ENCODE results near the gene LRRC75A. TPM values are rescaled to one million over a fixed set of nuclear protein-coding genes. Genes with fewer than 3 reads are reported as not detected.
"Not testable (repeated sequence)": the region's sequence is repeated elsewhere in the genome, so short reads cannot be mapped to it uniquely, and the experiment has no call there.

Gene LRRC75A
- total RNA-seq, 1 donor from 2014 or later, result 1.4 TPM

DNA sequence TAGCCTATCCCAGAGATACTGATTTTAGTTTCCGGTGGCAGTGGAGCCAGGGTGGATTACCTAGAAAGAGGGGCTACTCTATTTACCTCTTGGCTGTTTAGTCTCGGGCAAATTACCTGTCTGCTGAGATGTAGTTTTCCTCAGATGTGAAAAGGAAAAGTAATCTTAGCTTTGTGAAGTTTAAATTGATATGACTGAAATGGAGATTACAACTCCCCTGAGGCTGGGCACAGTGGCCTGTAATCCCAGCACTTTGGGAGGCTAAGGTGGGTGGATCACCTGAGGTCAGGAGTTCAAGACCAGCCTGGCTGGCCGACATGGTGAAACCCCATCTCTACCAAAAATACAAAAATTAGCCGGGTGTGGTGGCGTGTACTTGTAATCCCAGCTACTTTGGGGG lies 51.6 kb downstream of the LRRC75A start:
- DNase-seq (ENCODE audit: low spot score); intact Hi-C loops (cut with DNase I): not testable (repeated sequence)

DNA sequence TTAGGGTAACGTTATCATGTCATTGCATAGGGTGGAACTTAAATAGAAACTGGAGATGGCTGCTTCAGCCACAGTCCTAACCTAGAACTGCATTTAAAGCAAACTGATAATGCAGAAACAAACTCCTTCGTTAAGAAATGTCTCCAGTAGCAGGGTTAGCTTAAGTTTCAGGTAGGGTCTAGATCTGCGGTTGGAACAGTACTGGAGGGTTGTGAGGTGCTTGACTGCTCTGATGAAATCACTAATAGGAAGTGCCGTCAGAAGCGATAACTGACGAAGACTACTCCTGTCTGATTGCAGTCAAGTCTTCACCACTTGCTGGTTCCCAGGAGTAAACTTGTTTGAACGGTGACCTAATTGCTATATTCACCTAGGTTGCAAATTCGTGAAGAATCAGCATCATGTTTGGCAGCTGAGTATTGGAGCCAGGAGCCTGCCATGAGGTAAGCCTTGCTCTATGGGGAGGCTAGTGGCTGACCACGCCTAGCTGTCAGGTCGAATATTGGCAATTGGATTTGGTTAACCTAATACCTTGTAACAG lies 52.1 kb downstream of the LRRC75A start:
- DNase-seq (ENCODE audit: low spot score), result no peak
- intact Hi-C loops (cut with DNase I), result loop anchor here (2.0 kb wide), 1 partner anchor 59 kb away; the partner anchor contains the start of gene UBB

DNA sequence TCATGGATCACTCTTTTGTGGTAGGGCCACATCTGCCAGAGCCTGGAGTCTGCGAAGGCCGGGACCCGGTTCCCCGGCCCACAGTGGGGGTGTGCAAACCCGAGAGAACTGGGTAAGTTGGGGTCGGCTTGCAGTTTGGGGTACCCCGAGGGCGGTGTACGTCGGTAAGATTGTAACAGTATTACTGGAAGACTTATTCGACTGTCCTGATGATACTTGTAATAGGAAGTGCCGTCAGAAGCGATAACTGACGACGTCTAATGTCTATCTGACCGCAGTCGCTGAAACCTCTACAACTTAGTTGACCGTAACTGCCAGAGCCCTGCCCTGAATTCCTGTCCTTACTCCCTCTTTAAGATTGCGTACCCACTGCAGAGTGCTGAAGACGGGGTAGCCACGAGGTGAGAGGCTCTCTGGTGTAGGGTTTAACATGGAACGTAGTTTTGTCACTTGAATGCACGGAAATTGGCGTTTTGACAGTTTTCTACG lies 52.6 kb downstream of the LRRC75A start:
- intact Hi-C loops (cut with DNase I), result loop anchor here (2.0 kb wide), 1 partner anchor 59 kb away; the partner anchor contains the start of gene UBB
- DNase-seq (ENCODE audit: low spot score), result no peak

GRCh38 chr17:16438557-16439302 lies 53.3 kb downstream of the LRRC75A start:
- DNase-seq (ENCODE audit: low spot score), result peak; percentile 97
- intact Hi-C loops (cut with DNase I), result loop anchor here (2.0 kb wide), 1 partner anchor 58 kb away; the partner anchor contains the start of gene UBB

DNA sequence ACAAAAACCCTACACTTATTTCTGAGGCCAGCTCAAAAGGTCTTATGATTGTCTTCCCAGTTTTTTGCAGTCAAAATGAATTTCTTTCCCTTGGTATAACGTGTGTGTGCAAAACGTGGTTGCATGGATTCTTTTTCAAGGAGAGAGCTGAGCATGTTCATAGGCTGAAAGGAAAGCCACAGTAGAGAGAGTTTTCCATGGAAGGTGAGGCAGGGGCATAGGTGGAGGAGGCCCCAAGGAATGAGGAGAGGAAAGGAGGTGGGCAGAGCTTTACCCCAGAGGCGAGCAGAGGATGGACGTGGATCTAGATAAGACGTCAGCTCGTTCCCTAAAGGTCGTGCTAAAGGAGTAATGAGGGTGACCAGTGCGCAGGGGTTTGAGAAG lies 53.8 kb downstream of the LRRC75A start:
- intact Hi-C loops (cut with DNase I), result loop anchor here (2.0 kb wide), 1 partner anchor 57 kb away; the partner anchor contains the start of gene UBB
- DNase-seq (ENCODE audit: low spot score), result no peak

DNA sequence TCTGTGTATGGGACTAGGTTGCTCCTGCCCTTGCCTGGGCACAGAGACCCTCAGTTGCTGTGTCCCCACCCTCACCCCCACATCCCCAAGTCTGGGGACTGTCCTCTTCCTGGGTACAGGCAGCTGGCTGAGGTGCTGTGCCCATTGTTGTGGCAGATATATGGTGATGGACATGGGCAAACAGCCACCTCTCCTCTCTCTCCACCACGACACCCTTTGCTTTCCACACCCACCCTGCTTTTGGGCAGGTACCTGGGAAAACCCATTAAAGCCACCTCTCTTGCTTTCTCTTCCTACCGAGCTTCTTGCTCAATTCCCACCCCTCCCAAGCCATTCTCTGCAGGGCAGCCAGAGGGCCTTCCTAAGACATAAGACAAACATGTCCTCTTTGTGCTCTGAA lies 54.9 kb downstream of the LRRC75A start:
- intact Hi-C loops (cut with DNase I), result no loop called here
- no peak for DNase-seq (ENCODE audit: low spot score)

- DNase-seq (ENCODE audit: low spot score), result no peak
- intact Hi-C loops (cut with DNase I), result no loop called here
Measured at GRCh38 chr17:16435925-16436886, 55.8 kb downstream of the LRRC75A start.

DNA sequence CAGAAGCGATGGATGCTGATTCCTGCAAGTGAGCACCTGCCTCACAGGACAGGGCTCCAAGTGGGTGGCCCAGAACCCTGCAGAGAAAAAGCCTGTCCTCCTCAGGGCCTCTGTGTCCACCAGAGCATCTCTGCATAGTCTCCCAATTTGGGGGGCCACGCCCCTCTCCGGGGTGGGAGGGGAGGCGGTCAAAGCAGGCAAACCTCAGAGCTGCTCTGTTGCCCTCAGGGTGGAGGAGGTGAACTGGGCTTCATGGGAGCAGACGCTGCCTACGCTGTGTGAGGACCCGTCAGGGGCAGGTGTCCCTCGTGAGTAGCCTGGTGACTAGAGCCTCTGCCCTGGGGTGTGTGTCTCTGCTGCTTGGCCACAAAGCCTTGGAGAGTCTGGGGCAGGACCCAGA lies 57.3 kb downstream of the LRRC75A start:
- intact Hi-C loops (cut with DNase I), result no loop called here

DNA sequence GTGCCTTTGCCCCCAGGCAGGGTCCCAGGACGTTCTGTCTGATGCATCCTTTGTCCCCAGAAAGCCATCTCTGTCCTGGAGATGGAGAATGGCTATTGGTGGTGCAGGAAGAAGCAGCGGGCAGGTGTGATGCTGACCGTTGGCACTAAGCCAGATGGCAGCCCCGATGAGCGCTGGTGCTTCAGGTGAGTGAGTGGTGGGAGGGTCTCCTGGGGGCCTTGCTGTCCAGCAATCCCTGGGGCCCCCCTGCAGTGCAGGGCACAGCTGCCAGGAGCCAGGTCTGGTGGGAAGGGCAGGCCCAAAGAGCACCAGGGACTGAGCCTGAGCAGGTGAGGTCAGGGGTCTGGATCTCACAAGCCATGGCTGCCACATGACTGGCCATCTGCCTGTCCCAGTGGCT lies 58.5 kb downstream of the LRRC75A start:
- no peak for DNase-seq (ENCODE audit: low spot score)
- intact Hi-C loops (cut with DNase I), result no loop called here

More for the DNA sequence above, 57.3 kb downstream of the LRRC75A start:
- no peak for DNase-seq (ENCODE audit: low spot score)

- DNase-seq (ENCODE audit: low spot score), result no peak
- intact Hi-C loops (cut with DNase I), result no loop called here
Measured at GRCh38 chr17:16432017-16432416, 60.0 kb downstream of the LRRC75A start.

DNA sequence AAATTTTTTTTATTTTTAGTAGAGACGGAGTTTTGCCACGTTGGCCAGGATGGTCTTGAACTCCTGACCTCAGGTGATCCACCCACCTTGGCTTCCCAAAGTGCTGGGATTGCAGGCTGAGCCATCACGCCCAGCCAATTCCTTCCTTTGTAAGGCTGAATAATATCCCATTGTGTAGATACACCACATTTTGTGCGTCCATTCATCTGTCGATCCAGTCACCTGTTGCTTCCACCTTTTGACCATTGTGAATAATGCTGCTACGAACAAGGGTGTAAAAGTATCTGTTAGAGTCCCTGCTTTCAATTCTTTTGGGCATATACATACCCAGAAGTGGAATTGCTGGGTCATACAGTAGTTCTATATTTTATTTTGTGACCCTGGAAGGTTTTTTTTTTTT lies 61.3 kb downstream of the LRRC75A start:
- no peak for DNase-seq (ENCODE audit: low spot score)
- intact Hi-C loops (cut with DNase I), result no loop called here

DNA sequence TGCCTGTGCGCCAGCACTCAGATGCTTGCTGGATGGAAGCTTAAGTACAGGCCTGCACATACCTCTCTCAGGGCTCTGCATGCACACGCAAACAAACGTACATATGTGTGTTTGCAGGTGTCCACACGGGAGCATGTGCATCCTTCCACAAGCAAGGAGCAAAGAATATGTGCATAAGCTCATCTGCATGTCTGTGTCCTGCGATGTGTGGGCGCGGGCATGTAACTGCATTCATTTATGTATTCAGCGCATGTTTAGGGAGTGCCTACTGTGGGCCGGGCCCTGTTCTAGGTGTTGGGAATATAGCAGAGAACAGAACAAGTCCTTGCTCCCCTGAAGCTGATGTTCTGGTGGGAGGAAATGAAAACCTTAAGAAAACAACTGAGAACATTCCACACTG lies 62.9 kb downstream of the LRRC75A start:
- DNase-seq (ENCODE audit: low spot score), result no peak
- intact Hi-C loops (cut with DNase I), result no loop called here

- intact Hi-C loops (cut with DNase I), result no loop called here
- no peak for DNase-seq (ENCODE audit: low spot score)
Measured at GRCh38 chr17:16428098-16428882, 63.7 kb downstream of the LRRC75A start.

GRCh38 chr17:16427020-16427419 lies 65.0 kb downstream of the LRRC75A start:
- DNase-seq (ENCODE audit: low spot score), result no peak
- intact Hi-C loops (cut with DNase I), result no loop called here

GRCh38 chr17:16425698-16426659 lies 66.0 kb downstream of the LRRC75A start:
- DNase-seq (ENCODE audit: low spot score), result no peak
- intact Hi-C loops (cut with DNase I), result no loop called here

DNA sequence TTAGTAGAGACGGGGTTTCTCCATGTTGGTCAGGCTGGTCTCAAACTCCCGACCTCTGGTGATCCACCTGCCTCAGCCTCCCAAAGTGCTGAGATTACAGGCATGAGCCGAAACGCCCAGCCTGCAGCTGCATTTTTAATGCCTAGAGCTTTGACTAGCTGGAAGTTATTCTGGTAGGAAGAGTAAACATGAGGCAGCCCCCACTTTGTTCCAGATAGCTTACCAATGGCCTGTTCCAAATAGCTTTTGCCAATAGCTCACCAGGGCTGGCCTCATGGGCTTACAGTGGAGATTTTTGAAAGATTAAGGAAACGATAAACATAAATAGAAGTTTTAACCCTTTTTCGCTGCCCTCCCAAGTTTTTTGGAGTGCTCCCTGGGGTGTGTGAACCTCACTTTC lies 66.8 kb downstream of the LRRC75A start:
- no peak for DNase-seq (ENCODE audit: low spot score)
- intact Hi-C loops (cut with DNase I), result no loop called here

DNA sequence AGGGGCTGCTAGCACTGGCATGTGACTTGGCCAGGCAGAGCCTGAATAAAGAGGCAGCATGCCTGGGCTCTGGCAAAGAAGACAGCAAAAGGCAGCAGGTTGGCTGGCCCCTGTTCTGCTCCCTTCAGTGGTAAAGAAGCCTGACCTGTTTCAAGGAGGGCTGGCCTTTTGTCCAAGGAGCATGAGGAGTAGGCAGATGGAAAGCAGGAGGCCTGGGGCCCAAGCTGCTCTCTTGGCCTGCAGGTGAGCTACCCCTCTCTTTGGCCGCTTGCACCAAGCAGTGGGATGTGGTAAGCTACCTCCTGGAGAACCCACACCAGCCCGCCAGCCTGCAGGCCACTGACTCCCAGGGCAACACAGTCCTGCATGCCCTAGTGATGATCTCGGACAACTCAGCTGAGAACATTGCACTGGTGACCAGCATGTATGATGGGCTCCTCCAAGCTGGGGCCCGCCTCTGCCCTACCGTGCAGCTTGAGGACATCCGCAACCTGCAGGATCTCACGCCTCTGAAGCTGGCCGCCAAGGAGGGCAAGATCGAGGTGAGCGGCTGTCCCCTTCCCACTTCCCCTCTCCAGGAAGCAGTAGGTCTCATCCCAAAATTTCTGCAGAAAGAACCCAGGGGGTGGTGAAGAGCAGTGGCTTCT lies 68.6 kb downstream of the LRRC75A start:
- intact Hi-C loops (cut with DNase I), result no loop called here
- peak; percentile 57 for DNase-seq (ENCODE audit: low spot score)

- intact Hi-C loops (cut with DNase I), result no loop called here
- DNase-seq (ENCODE audit: low spot score), result no peak
Measured at GRCh38 chr17:16422416-16422815, 69.6 kb downstream of the LRRC75A start.
